ENCODE data around the gene NCAPD3. TPM values are rescaled to one million over a fixed set of nuclear protein-coding genes. Genes with fewer than 3 reads are reported as not detected.

Gene NCAPD3
- total RNA-seq, 1 experiment from 2014 or later: 85.0 TPM

- Histone ChIP-seq H3K4me2 (ENCODE audit: low read length) (no peak overlapping the region), H3K4me3 (ENCODE audit: low read length) (no peak overlapping the region), H3K9me2 (replicated peaks; ENCODE audit: low read length) (no peaks in the 10 kb centered on the region), H3K4me1 (ENCODE audit: insufficient read depth, low read length) (no peaks in the 10 kb centered on the region), H3K27me3 (ENCODE audit: low read length) (no peaks in the 10 kb centered on the region), H3F3A (ENCODE audit: low read length, unreplicated experiment) (no peaks in the 10 kb centered on the region), H3K36me3 (ENCODE audit: low read depth, low read length) (peaks cover 60% of the 10 kb centered on the region), H3K79me2 (ENCODE audit: low read length) (no peaks in the 10 kb centered on the region), H2AFZ (ENCODE audit: low read length) (no peak overlapping the region), H3K27ac (ENCODE audit: low read length) (no peak overlapping the region), H3K9me3 (ENCODE audit: low read length) (no peaks in the 10 kb centered on the region), H4K20me1 (ENCODE audit: low read length) (no peaks in the 10 kb centered on the region), H3K9ac (ENCODE audit: low read length) (no peak overlapping the region)
- POLR2A ChIA-PET (ENCODE audit: unreplicated experiment): no interaction called here
- ATAC-seq (no peak), DNase-seq (no peak)
- intact Hi-C loops (cut with micrococcal nuclease): no loop called here
- CTCF ChIA-PET: no interaction called here
- BruUV-seq (replicated peaks): no TSS peak
- TF ChIP-seq EZH2 (IDR thresholded peaks at IDR 0.05; ENCODE audit: low read length, unreplicated experiment) (no peak), CTCF (conservative IDR thresholded peaks at IDR 0.05; ENCODE audit: low read depth, low read length) (no peak), EZH2phosphoT487 (IDR thresholded peaks at IDR 0.05; ENCODE audit: borderline replicate concordance, low read length) (no peak)
Observed at GRCh38 chr11:134181707-134182106, 42.1 kb downstream of the NCAPD3 start.

GRCh38 chr11:134178032-134178674 lies 45.6 kb downstream of the NCAPD3 start:
- no TSS peak for BruUV-seq (replicated peaks)
- ChIA-PET CTCF (no interaction called here), POLR2A (ENCODE audit: unreplicated experiment) (no interaction called here)
- no peak for DNase-seq
- Histone ChIP-seq H3K36me3 (ENCODE audit: low read depth, low read length) (peaks cover 60% of the 10 kb centered on the region), H4K20me1 (ENCODE audit: low read length) (no peaks in the 10 kb centered on the region), H3K4me3 (ENCODE audit: low read length) (no peak overlapping the region), H3K9ac (ENCODE audit: low read length) (no peak overlapping the region), H3F3A (ENCODE audit: low read length, unreplicated experiment) (no peaks in the 10 kb centered on the region), H3K9me3 (ENCODE audit: low read length) (no peaks in the 10 kb centered on the region), H3K27ac (ENCODE audit: low read length) (no peak overlapping the region), H3K4me1 (ENCODE audit: insufficient read depth, low read length) (no peaks in the 10 kb centered on the region), H3K27me3 (ENCODE audit: low read length) (no peaks in the 10 kb centered on the region), H3K79me2 (ENCODE audit: low read length) (no peaks in the 10 kb centered on the region), H3K4me2 (ENCODE audit: low read length) (no peak overlapping the region), H2AFZ (ENCODE audit: low read length) (no peak overlapping the region), H3K9me2 (replicated peaks; ENCODE audit: low read length) (no peaks in the 10 kb centered on the region)
- intact Hi-C loops (cut with micrococcal nuclease): no loop called here
- TF ChIP-seq EZH2 (IDR thresholded peaks at IDR 0.05; ENCODE audit: low read length, unreplicated experiment): no peak
- no peak for ATAC-seq

- Histone ChIP-seq H4K20me1 (ENCODE audit: low read length) (no peaks in the 10 kb centered on the region), H3K79me2 (ENCODE audit: low read length) (no peaks in the 10 kb centered on the region), H3K4me1 (ENCODE audit: insufficient read depth, low read length) (no peaks in the 10 kb centered on the region), H2AFZ (ENCODE audit: low read length) (no peak overlapping the region), H3F3A (ENCODE audit: low read length, unreplicated experiment) (no peaks in the 10 kb centered on the region), H3K4me3 (ENCODE audit: low read length) (no peak overlapping the region), H3K9ac (ENCODE audit: low read length) (no peak overlapping the region), H3K27me3 (ENCODE audit: low read length) (no peaks in the 10 kb centered on the region), H3K27ac (ENCODE audit: low read length) (no peak overlapping the region), H3K9me2 (replicated peaks; ENCODE audit: low read length) (no peaks in the 10 kb centered on the region), H3K9me3 (ENCODE audit: low read length) (no peaks in the 10 kb centered on the region), H3K36me3 (ENCODE audit: low read depth, low read length) (peaks cover 66% of the 10 kb centered on the region), H3K4me2 (ENCODE audit: low read length) (no peak overlapping the region)
- no peak for DNase-seq
- BruUV-seq (replicated peaks): no TSS peak
- ChIA-PET CTCF (no interaction called here), POLR2A (ENCODE audit: unreplicated experiment) (no interaction called here)
- intact Hi-C loops (cut with micrococcal nuclease): no loop called here
- ATAC-seq: no peak
- TF ChIP-seq EZH2 (IDR thresholded peaks at IDR 0.05; ENCODE audit: low read length, unreplicated experiment) (no peak), CTCF (conservative IDR thresholded peaks at IDR 0.05; ENCODE audit: low read depth, low read length) (no peak), EZH2phosphoT487 (IDR thresholded peaks at IDR 0.05; ENCODE audit: borderline replicate concordance, low read length) (no peak)
Observed at GRCh38 chr11:134176284-134176683, 47.5 kb downstream of the NCAPD3 start.

Data from PC-3 (cell line).